NCI-H2029 (cell line): ENCODE data around the gene KSR2.

ENCODE experiments used
- DNase-seq: peaks from one replicate; lab custom pipeline; 2025; lab: John Stamatoyannopoulos, UW

Gene KSR2

GRCh38 chr12:117577122-117577657 is 391.6 kb downstream of the KSR2 start:
- DNase-seq: no peak

GRCh38 chr12:117576053-117576452 is 392.7 kb downstream of the KSR2 start:
- no peak for DNase-seq

- no peak for DNase-seq
These were observed 394.1 kb downstream of the KSR2 start for GRCh38 chr12:117574655-117575054.

- no peak for DNase-seq
These were observed 396.0 kb downstream of the KSR2 start for GRCh38 chr12:117572755-117573154.

- no peak for DNase-seq
These were observed 397.5 kb downstream of the KSR2 start for GRCh38 chr12:117571321-117571720.

GRCh38 chr12:117570608-117571007 is 398.2 kb downstream of the KSR2 start:
- DNase-seq: no peak

- no peak for DNase-seq
These were observed 401.1 kb downstream of the KSR2 start for GRCh38 chr12:117567644-117568216.

- no peak for DNase-seq
These were observed 403.9 kb downstream of the KSR2 start for GRCh38 chr12:117564881-117565280.

GRCh38 chr12:117563706-117564105 is 405.1 kb downstream of the KSR2 start:
- no peak for DNase-seq

- DNase-seq: no peak
These were observed 405.8 kb downstream of the KSR2 start for GRCh38 chr12:117563007-117563406.

- no peak for DNase-seq
These were observed 406.8 kb downstream of the KSR2 start for GRCh38 chr12:117561990-117562389.

- DNase-seq: no peak
These were observed 408.8 kb downstream of the KSR2 start for GRCh38 chr12:117559978-117560377.

- DNase-seq: no peak
These were observed 412.9 kb downstream of the KSR2 start for GRCh38 chr12:117555889-117556288.

- DNase-seq: peak; percentile 14
These were observed 415.8 kb downstream of the KSR2 start for GRCh38 chr12:117552971-117553370.

- DNase-seq: no peak
These were observed 417.1 kb downstream of the KSR2 start for GRCh38 chr12:117551665-117552064.

- no peak for DNase-seq
These were observed 421.6 kb downstream of the KSR2 start for GRCh38 chr12:117547209-117547608.

- DNase-seq: no peak
These were observed 423.6 kb downstream of the KSR2 start for GRCh38 chr12:117545216-117545615.

GRCh38 chr12:117540011-117540410 is 428.8 kb downstream of the KSR2 start:
- no peak for DNase-seq

GRCh38 chr12:117538926-117539325 is 429.9 kb downstream of the KSR2 start:
- no peak for DNase-seq

- no peak for DNase-seq
These were observed 430.6 kb downstream of the KSR2 start for GRCh38 chr12:117538032-117538690.

GRCh38 chr12:117533687-117534086 is 435.1 kb downstream of the KSR2 start:
- DNase-seq: no peak

- DNase-seq: no peak
These were observed 438.0 kb downstream of the KSR2 start for GRCh38 chr12:117530796-117531195.

GRCh38 chr12:117528538-117528937 is 440.3 kb downstream of the KSR2 start:
- DNase-seq: no peak

- DNase-seq: no peak
These were observed 441.3 kb downstream of the KSR2 start for GRCh38 chr12:117527479-117527855.
